Heart left ventricle (tissue), 13 donors: ENCODE data around the gene ESRP2.

Experiments
- POLR2A ChIP-seq, 2 donors: fragments of 450-650 bp; IDR thresholded peaks; one replicate each; pipeline ENCODE4 v1.6.1; 2017; ENCODE audit warnings: antibody characterized with exemption in 2 of 2, mild to moderate bottlenecking in 2 of 2, moderate library complexity in 2 of 2
- TF ChIP-seq, protein P1 (sequence below), 12 donors: fragments of 200-600 bp; sonication (generic) in 4 of 12; IDR thresholded peaks; one replicate each; pipeline versions ENCODE4 v1.5.0 to v1.8.0; 2018 to 2022; ENCODE audit warnings: antibody characterized with exemption in 12 of 12, mild to moderate bottlenecking in 5 of 12
- donor health status: ischemic (EF 13 %, LVEDD 7.1; RV severe dilation, severe dysfunction).
- donor health status: DM: no; HTN: yes; CAD: no.
- donor health status: DM: no; HTN: no; CAD: no.
- donor health status: ischemic (EF 25% LVEDD 6.9; RV normal size, moderate dysfunction).
- donor health status: ischemic (EF 25% LVEDD 5.7; RV mildly dilated, moderate dysfunction).
- donor health status: ischemic (EF 35%, LVEDD 5.7; RV mildly dilated, moderate dysfunction).
- donor health status: nonischemic (EF 11% LVEDD 7.7; RV severe dilation, severe dysfunction).
- donor health status: DM: yes; HTN: yes; CAD: no.
- donor health status: PGD.
- donor health status: ischemic (EF 29% LVEDD 5.4; RV normal size, mild dysfunction).
- donor health status: nonischemic (EF 23%, LVEDD 6.1; RV moderate dilation, normal function).

DNA sequence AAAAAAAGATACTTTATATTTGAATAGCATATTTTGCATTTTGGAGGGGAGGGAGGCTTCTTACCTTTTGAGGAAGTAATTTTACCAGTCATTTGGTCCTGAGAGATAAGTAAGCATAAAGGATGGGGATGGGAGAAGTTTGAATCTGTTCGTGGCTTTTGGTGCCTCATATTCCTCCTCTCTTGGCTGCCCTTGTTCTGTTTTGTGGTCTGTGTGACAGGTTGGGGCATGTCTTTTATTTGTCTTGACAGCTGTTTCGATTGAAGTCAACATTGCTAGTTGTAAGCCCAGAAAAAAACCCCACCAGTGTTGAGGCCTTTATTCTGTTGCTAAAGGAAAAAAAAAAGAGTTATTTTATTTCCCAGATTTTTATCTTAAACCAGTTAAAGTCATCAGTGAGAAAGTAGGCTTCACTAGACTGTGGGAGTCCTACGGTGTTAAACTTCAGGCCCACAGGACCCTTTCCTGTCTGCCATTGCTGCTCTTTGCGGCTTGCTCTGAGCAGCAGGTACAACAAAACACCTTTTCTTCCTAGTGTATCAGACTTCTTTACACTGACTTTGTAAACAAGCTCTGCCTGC, 39.8 kb upstream of the ESRP2 start:
- TF ChIP-seq, protein P1, sequence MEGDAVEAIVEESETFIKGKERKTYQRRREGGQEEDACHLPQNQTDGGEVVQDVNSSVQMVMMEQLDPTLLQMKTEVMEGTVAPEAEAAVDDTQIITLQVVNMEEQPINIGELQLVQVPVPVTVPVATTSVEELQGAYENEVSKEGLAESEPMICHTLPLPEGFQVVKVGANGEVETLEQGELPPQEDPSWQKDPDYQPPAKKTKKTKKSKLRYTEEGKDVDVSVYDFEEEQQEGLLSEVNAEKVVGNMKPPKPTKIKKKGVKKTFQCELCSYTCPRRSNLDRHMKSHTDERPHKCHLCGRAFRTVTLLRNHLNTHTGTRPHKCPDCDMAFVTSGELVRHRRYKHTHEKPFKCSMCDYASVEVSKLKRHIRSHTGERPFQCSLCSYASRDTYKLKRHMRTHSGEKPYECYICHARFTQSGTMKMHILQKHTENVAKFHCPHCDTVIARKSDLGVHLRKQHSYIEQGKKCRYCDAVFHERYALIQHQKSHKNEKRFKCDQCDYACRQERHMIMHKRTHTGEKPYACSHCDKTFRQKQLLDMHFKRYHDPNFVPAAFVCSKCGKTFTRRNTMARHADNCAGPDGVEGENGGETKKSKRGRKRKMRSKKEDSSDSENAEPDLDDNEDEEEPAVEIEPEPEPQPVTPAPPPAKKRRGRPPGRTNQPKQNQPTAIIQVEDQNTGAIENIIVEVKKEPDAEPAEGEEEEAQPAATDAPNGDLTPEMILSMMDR (IDR thresholded peaks at IDR 0.05), result no peak
- TF ChIP-seq POLR2A (IDR thresholded peaks at IDR 0.05), result no peak
